ENCODE results near the gene ST3GAL3.

GRCh38 chr1:43952731-43953346 is 245.5 kb downstream of the ST3GAL3 start:
- TF ChIP-seq CTCF (IDR thresholded peaks at IDR 0.05; ENCODE audit: insufficient read depth, low read depth, low read length) (no peak), EZH2 (IDR thresholded peaks at IDR 0.05; ENCODE audit: insufficient read depth, low read length) (no peak)

All from astrocyte (in vitro differentiated cells and primary cell).